Measurements from ENCODE around the gene PPP1R16B.

PPP1R16B gene

GRCh38 chr20:38805502-38805957, at the start of gene PPP1R16B:
PPP1R16B (plus strand) TSS chr20:38805697; CDS start chr20:38835926, 30,229 bp downstream.
- no peak for DNase-seq

GRCh38 chr20:38757145-38757775, 48.2 kb upstream of the PPP1R16B start:
- DNase-seq = no peak

GRCh38 chr20:38759106-38759505, 46.4 kb upstream of the PPP1R16B start:
- no peak for DNase-seq

- DNase-seq = no peak
These were observed 44.5 kb upstream of the PPP1R16B start for GRCh38 chr20:38760978-38761377.

GRCh38 chr20:38762174-38762573, 43.3 kb upstream of the PPP1R16B start:
- no peak for DNase-seq

- no peak for DNase-seq
These were observed 41.9 kb upstream of the PPP1R16B start for GRCh38 chr20:38763616-38764015.

- no peak for DNase-seq
These were observed 40.8 kb upstream of the PPP1R16B start for GRCh38 chr20:38764567-38765318.

GRCh38 chr20:38766071-38766470, 39.4 kb upstream of the PPP1R16B start:
- DNase-seq = no peak

GRCh38 chr20:38769376-38770295, 35.9 kb upstream of the PPP1R16B start:
- no peak for DNase-seq

GRCh38 chr20:38770546-38770945, 35.0 kb upstream of the PPP1R16B start:
- no peak for DNase-seq

- DNase-seq = no peak
These were observed 34.5 kb upstream of the PPP1R16B start for GRCh38 chr20:38770970-38771369.

- no peak for DNase-seq
These were observed 33.9 kb upstream of the PPP1R16B start for GRCh38 chr20:38771621-38772020.

GRCh38 chr20:38774167-38774566, 31.3 kb upstream of the PPP1R16B start:
- DNase-seq = no peak

- no peak for DNase-seq
These were observed 29.1 kb upstream of the PPP1R16B start for GRCh38 chr20:38776363-38776762.

- no peak for DNase-seq
These were observed 26.0 kb upstream of the PPP1R16B start for GRCh38 chr20:38779247-38780097.

- no peak for DNase-seq
These were observed 23.2 kb upstream of the PPP1R16B start for GRCh38 chr20:38782275-38782674.

- no peak for DNase-seq
These were observed 17.6 kb upstream of the PPP1R16B start for GRCh38 chr20:38787870-38788269.

GRCh38 chr20:38789503-38790199, 15.8 kb upstream of the PPP1R16B start:
- no peak for DNase-seq

GRCh38 chr20:38790200-38791053, 15.1 kb upstream of the PPP1R16B start:
- no peak for DNase-seq

- DNase-seq = no peak
These were observed 14.2 kb upstream of the PPP1R16B start for GRCh38 chr20:38791291-38791690.

GRCh38 chr20:38791940-38792339, 13.6 kb upstream of the PPP1R16B start:
- no peak for DNase-seq

All from NCI-H524 treated with DMSO at 0.1 percent for 48 hours (cell line).